Measurements from ENCODE around the gene RPL10.
A peak's percentile ranks its signal among the peaks of the same experiment; 100 is the strongest.

The RPL10 gene

DNA sequence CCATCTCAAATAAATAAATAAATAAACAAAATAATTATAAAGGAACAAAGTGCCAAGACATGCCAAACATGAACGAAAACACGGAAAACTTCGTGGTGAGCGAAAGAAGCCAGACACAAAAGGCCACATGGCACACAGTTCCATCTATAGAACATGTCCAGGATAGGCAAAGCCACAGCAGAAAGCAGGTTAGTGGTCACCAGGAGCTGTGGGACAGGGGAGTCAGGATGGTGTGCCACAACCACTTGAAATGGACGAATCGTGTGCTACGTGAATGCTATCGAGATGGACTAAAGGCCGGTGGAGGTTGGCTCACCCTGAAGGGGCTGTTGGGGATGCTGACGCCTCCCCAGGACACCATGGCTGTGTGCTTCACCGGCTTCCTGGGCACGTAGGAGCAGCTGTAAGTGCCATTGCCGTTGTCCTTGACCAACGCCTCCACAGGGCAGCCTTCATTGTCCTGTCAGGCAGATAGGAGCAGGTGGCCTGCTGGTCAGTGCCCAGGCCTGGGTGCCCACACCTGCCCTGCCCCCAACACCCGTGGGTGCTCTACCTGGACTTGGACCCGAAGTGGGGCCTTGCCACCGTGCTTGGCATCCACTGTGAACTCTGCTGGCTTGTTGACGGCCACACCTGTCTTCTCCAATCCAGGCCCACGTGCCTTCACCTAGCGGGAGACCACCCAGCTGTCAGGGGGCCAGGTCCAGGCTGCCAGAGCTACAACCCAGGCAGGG is 34.3 kb upstream of the RPL10 start:
- no peak for FAIRE-seq

DNA sequence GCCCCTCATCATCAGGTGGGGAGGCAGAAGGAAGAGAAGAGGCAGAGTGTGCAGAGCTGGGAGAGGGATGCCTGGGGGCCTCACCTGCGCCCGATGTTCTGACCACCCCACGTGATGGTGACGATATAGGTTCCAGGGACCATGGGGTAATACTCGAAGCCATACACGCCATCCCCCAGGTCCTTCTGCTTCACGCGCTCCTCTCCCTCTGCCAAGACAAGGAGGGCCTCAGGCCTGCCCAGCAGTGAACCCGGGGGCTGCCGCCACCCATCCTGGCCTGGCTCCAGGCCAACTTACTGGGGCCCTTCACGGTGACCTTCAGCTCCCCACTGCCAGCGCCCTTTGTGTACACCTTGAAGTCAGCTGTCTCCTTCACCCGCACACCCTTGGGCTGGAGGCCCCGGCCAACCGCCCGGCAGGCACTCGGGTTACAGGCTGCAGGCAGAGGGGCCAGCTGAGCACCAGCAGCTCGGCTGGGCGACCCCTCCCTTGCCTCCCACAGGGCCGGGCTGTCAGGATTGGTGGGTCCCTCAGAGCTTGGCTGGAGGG is 33.1 kb upstream of the RPL10 start:
- no peak for FAIRE-seq

DNA sequence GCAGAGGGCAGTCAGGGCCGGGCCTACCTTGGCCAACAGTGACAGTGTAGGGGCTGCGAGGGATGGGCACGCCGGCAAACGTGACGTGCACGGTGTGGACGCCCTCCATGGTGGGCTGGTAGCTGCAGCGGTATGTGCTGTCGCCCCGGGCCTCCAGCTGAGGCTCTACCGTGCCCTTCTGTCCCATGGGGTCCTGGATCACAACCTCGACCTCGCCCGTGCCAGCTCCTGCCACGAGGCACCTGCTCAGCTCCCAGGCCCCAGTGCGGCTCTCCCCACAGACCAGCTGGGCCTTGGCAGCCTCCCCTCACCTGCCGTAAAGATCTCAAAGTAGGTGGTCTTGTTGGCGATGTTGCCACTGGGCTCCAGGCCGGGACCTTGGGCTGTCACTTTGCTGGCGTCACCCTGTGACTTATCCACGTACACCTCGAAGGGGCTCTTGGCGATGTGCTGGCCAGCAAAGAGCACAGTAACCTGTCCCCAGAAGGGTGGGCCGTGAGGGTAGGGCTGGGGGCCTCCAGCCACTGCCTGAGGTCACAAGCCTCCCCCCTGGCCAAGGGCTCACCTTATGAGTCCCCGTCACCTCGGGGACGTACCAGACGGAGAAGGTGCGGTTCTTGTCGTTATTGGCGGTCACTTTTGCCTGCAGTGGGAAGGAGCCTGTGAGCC is 32.0 kb upstream of the RPL10 start:
- FAIRE-seq: no peak

DNA sequence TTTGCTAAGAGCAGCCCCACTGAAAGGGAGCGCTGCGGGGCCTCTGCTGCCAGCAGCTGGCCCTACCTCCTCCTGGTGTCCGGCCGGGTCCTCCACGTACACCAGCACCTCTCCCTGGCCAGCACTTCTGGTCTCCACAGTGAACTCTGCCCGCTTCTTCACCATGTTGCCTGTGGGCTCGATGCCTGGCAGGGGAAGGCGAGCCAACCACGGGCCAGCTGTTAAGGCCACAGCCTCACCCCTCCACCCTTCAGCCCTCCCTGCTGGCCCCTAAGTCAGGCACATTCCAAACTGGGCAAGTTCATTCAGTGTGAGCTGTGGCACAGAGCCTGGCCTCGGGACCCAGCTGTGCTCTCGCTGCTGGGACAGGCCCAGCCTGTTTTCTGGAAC is 31.5 kb upstream of the RPL10 start:
- no peak for FAIRE-seq

DNA sequence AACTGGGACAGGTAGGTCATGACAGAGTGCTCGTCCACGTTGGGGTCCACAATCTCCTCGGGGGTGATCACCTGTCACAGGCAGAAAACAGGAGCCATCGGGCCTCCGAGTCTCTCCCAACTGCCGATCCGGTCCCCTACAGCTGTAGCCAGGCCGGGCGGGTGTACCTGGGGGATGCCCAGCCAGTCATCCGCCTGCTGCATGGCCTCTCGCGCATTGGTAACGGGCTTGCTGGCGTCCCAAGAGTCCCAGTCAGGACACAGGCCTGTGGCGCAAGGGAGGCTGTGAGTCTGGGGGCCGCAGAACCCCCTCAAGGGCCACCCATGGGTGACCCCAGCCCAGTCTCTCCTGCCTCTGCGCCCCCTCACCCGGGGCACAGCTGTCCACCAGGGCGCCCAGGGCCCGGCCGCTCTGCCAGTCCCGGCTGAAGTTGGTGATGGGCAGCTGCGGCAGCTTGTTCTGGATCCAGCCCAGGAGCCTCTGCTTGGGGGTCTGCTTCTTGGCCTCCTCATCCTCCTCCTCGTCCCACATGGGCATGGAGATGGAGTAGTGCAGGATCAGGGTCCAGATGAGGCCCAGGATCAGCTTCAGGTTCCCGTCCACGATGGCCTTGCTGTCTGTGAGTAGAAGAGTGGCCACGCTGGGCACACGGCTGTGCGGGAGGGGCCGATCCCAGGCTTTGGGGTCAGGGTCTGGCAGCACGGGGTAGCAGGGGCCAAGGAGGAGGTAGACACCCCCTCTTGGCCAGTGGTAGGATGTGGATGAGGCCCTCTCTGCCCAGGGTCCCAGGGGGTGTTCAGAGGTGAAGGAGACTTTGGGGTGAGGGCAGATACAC is 30.5 kb upstream of the RPL10 start:
- no peak for FAIRE-seq

DNA sequence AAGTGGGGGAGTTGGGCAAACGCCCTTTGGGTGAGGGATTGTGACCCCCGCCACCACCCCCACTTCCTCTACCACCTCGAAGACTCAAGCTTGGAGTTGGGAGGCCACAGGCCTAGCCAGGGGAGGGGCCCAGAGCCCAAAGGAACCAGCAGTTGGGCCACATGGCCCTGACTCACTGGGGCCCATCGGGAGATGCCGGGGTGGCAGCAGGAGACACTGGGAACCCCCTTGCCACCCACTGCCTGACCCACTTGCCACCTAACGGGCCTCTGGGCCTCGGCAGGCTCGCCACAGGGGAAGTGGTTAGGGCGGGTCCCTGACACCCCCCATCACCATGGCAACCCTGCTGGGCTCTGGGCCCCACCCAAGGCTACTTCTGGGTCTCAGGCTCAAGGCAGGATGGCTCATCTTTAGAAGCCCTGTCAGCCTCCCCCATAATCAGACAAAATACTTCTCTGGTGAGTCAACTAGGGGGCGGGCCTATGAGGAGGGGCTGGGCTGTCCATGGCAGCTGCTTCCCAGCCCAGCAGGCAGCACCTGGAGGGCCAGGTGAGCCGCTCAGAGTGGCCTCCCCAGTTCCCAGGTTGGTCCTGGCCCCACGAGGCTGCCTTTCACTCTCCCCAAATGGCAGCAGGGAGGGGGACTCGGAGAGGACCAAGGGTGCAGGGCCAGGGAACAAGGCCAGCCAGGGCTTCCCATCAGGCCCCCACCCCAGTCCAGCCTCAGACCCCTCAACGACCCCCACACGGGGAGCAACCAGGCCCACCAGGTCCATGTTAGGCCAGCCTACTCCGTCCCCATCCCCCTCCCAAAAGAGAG is 29.3 kb upstream of the RPL10 start:
- FAIRE-seq: peak; percentile 25

DNA sequence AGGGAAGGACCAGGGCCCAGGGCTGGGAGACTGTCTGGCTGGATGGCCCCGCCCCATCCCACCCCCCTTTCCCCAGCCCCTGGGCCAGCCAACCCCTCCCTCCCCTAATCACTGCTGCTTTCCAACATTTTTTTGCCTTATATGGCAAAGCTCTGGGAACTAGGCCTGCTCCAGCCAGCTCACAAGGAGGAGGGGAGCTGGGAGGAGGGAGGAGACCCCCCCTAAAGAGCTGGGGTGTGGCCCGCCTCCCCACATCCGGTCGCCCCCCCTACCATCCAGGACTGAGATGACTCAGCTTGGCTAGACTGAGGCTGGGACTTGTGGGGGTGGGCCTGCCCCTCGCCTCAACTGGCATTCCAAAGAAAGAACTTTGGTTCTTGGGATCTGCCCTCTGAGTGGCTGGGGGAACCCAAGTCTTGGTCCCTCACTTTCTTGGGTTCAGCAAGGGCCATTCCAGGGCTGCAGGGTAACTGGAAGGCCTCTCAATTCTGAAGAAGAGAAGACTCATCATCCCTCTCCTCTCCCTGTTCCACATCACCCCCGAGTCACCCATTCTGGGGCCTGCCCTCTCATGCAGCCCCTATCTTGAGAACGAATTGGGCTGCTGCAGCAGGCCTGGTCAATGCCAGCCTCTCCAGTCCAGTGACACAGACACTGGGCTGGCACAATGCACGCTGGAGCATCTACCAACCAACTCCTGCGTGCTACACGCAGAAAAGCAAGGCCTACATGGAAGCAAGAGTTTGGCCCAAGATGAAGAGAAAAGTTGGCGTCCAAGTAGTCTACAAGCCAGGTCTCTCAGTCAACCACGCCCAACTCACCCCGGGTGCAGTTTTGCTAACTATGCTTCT is 28.5 kb upstream of the RPL10 start:
- peak; percentile 85 for FAIRE-seq

DNA sequence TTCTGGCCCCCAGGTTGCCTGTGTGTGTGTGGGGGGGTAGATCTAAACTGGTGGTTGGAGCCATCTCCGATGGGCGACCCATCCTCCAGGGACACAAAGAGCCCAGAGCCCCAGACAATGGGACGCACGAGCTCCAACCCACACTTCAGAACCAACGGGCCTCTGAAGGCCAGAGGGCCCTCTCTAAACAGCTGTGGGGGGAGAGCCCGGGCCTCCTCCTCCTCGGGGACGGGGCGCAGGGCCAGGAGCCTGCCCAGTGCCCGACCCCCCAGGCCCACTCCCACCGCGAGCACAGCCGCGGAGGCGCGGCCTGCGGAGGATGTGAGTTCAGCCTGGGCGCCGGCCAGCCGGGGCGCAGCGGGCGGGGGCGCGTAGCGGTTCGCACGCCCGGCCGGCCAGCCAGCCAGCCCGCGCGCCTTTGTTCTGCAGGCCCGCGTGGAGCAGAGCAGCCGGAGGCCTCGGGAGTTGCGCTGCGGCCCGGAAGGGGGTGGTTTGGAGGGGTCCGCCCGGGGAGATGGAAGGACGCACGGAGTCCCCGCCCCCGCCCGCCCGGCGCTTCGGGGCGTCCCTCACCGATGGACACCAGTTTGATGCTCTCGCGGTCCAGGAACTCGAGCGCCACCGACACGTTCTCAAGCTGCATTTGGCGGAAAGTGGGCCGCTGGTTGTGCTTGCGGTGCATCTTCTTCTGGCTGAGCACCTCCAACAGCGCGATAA is 27.7 kb upstream of the RPL10 start:
- FAIRE-seq: no peak

DNA sequence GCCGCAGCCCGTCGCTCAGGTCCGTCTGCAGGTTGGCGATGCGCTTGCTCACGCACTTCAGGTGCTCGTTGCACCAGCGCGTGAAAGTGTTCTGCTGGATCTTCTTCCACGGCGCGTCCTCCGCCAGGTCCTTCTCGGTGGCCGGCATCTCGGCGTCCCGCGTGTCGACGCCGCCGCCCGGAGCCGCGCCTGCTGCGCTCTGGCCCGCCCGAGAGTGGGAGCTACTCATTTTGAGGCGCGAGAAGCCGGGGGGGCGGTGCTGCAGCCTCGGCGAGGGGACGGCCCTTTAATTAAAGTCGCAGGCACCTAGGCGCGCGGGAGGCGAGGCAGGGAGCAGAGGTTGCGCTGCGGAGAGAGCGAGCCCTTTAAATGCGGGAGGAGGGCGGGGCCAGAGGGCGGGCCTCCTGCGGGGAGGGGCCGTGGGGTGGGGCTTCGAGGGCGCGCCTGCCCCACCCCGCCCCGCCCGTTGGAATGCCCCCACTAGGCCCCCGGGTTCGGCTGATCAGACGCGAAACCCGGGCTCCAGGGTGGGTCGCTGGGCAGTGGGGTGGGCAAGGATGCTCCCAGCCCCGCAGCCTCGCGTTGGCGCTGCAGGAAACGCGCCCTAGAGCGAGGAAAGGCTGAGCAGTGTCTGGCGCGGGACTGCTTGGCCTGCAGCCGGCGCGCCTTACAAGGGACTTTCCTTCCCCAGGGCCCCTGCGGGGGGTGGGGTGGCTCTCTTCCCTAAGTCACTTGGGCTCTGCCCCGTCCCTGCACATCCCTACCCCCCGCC is 27.0 kb upstream of the RPL10 start:
- peak; percentile 11 for FAIRE-seq

DNA sequence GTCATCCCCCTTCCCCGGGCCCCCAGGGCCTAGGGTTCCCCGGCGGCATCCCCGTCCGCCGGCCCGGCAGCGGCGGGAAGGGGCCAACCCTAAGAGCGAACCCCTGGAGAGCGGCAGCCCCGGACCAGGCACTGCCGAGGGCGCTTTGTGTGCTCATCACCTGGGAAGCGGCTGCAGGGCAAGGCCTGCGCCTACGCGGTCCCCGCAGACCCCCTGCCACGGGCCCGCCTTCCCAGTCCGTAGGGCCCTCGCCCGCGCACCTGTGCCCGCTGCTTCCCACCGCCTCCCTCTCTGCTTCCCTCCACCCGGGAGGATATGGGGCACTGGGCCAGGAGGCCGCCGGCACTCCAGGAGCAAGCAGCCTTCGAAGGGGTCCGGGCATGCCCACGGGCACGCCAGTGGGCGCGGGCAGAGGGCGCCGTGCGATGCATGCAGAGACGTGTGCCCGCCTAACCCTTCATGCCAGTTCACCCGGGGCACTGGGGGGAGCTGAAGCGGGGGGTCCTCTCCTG is 26.3 kb upstream of the RPL10 start:
- no peak for FAIRE-seq

DNA sequence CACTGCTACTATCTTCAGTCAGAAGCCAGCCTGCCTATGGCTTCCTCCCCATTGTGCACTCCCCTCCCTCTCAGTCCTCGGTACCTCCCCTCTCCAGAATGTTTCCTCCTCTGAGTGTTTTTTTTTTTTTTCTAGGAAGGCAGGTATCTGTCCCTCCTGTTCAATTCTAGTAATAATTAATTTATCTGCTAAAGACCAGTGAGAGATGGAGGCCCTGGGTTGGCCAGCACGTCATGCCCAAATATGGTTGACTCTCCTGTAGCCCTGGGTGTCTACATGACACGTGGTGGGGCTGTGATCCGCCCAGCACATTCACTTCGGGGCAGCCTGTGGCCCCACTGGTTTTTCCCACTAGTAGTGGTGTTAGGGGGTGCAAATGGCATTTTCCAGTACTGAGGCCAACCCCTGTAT is 25.6 kb upstream of the RPL10 start:
- FAIRE-seq: peak; percentile 86

DNA sequence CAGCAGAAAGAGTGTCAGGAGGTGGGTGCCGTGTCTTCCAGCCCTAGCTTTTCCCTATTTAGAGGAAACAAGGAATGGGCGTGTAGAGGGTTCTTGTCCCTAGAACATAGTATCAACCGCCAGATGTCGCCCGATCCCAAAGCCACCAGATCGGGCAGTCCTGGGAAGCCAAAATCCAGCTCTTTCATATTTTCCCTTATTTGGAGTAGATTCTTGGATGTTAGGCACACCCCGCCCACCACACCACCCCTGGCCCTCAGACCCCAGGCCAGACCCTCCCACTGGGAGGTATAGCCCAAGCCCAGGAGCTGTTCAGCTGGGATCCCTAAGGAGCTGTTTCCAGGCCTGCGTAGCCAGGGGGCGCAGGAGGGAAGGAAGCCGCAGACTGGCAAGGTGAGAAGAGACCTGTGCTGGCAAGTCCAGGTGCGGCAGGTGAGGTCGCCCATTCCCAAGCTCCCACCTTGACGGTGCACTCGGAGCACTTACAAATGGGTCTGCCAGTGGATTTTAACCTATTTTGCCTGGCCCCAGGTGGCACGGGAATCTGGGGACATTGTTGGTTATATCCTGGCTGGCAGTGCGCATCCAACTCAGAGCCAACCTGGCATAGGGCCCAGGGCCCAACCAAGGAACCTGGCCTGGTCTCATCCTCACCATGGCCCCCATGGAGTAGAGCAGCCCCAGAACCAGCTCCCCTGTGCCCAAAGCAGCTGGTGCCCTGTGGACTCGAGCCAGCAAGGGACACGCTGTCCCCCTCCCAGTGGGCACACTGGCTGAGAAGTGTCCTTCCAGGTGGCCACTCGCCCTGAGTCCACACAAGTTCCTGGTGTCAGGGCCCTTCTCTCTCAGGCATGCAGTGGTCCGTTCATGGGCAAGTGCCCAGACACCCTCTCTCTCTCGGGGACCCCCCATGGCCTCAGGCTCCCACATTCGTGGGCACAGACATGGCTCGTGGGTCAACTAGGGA is 24.6 kb upstream of the RPL10 start:
- peak; percentile 87 for FAIRE-seq

DNA sequence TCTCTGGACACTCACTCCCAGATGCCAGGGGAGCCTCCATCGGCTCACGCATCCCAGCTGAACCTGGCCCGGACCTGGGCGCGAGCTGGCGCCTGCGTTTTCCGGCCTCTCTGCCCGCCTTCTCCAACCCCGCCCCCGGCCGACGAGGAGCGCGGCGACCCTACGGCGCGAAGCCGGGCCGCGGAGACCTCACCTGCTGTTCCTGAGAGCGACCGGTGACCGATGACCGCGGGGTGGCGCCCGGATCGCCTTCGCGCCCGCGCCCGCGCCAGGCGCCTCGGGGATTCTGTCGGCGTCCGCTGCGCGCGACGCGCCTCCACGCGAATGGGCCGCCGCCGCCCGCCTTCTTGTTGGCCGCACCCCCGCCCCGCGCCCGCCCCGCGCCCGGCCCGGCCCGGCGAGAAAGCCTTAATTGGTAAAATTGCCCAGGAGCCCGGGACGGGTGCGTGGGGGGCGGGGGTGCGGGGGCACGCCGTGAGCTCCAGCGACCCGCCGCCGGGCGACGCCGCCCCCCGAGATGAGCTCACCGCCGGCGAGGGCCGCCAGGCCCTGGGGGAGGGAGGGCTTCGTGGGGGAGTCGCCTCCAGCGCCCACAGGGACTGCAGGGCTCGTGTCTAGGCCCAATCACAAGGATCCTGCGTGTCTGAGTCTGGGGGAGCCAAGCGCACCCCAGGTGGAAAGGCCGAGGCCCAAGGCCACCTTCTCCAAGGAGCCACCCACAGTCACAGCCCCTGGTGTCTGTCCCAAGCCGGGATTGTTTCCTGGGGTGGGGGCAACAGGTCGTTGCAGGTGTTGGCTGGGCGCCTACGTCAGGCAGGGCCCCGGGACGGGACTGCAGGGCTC is 23.6 kb upstream of the RPL10 start, which contains the start of gene FLNA:
Gene FLNA, minus strand, starts transcription at position 322 of the 843 bp plus-strand sequence. CDS start 3,389 bp downstream, outside the sequence.
- FAIRE-seq: no peak

DNA sequence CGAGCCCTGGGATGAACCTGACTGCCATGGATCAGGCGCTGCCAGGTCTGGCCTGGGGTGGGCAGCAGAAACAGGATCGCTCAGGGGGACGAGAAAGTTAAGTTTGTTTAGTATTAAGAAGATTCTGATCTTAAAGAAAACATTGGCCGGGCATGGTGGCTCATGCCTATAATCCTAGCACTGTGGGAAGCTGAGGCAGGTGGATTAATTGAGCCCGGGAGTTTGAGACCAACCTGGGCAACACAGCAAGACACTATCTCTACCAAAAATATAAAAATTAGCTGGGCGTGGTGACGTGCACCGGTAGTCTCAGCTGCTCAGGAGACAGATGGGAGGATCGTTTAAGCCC is 23.0 kb upstream of the RPL10 start:
- FAIRE-seq: no peak

DNA sequence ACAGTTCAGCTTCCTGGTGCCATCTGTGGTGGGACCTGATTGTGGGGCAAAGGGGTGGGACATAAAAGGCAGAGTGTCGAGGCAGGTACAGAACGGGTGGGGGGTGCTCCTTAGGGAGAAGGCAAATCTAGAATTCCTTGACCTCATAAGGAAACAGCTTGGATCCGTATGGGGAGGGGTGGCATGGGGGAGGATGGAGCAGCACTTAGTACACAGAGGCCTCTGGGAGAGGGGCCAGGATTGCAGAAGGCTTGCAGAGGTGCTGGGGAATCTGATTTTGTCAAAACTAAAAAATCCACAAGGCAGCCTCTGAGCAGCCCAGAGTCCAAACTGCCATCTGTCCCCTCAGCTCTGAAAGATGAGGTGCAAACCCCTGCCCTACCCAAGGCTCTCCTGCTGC is 21.4 kb upstream of the RPL10 start:
- no peak for FAIRE-seq

DNA sequence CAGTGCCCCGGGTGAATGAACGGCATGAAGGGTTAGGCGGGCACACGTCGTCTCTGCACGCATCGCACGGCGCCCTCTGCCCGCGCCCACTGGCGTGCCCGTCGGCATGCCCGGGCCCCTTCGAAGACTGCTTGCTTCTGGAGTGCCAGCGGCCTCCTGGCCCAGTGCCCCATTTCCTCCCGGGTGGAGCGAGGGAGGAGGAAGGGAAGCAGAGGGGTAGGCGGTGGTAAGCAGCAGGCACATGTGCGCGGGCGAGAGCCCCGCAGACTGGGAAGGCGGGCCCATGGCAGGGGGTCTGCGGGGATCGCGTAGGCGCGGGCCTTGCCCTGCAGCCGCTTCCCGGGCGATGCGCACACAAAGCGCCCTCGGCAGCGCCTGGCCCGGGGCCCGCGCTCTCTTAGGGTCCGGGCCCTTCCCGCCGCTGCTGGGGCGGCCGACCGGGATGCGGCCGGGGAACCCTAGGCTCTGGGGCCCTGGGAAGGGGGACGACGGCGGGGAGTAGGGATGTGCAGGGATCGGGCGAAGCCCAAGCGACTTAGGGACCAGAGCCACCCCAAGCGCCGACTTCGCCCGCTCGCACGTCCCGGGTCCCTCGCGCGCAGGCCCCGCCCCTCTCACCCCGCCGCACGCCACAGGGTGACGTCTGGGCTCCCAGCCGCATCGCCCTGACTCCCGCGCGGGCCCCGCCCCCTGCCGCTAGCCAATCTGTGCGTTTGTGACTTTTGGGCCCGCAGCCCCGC is 19.9 kb upstream of the RPL10 start:
- no peak for FAIRE-seq
